Adrenal gland (tissue), 12 donors: Measurements from ENCODE around the gene USP22. TPM values are rescaled to one million over a fixed set of nuclear protein-coding genes. Genes with fewer than 3 reads are reported as not detected.

Source experiments
- DNase-seq, 7 donors: peaks; one replicate each; pipeline ENCODE4 v3.0.0-alpha.2; 2019 to 2020
- H3K27ac ChIP-seq, 5 donors: fragments of 200-600 bp; sonication (generic) in 4 of 5; 1 replicate in 3 of 5; 2 replicates in 2 of 5; pipeline versions ENCODE4 v1.5.1 to v1.8.0; 2016 to 2020; ENCODE audit warnings: mild to moderate bottlenecking in 1 of 5
- H3K27me3 ChIP-seq: fragments of 200-600 bp; 2 replicates; pipeline ENCODE4 v1.8.0; 2021
- H3K36me3 ChIP-seq, 2 donors: fragments of 200-600 bp; replicated peaks in 1 of 2; 1 replicate in 1 of 2; 2 replicates in 1 of 2; pipeline versions ENCODE4 v1.5.1 to v1.8.0; 2018 to 2022
- H3K4me1 ChIP-seq, 2 donors: fragments of 200-600 bp; replicated peaks in 1 of 2; 1 replicate in 1 of 2; 2 replicates in 1 of 2; pipeline versions ENCODE4 v1.5.1 to v1.8.0; 2018 to 2021
- H3K4me3 ChIP-seq, 4 donors: fragments of 200-600 bp; sonication (generic) in 3 of 4; one replicate each; pipeline ENCODE4 v1.5.1; 2016 to 2018
- H3K9me3 ChIP-seq, 3 donors: fragments of 200-600 bp; sonication (generic) in 1 of 3; replicated peaks in 1 of 3; 1 replicate in 2 of 3; 2 replicates in 1 of 3; pipeline versions ENCODE4 v1.5.1 to v1.8.0; 2016 to 2021
- CTCF ChIP-seq, 6 experiments: fragments of 450-650 bp in 4 of 6; fragments of 200-600 bp in 2 of 6; sonication (generic) in 1 of 6; IDR thresholded peaks; 1 replicate in 5 of 6; 2 replicates in 1 of 6; pipeline versions ENCODE4 v1.5.1 to v1.8.0; 2016 to 2021; ENCODE audit warnings: antibody characterized with exemption in 6 of 6, mild to moderate bottlenecking in 2 of 6, moderate library complexity in 1 of 6
- POLR2A ChIP-seq, 2 donors: fragments of 450-650 bp; IDR thresholded peaks; one replicate each; pipeline ENCODE4 v1.6.1; 2017; ENCODE audit warnings: antibody characterized with exemption in 2 of 2, mild to moderate bottlenecking in 2 of 2, moderate library complexity in 1 of 2
- WGBS, 4 donors: extraction: QIAGEN DNeasy Blood & Tissue Kit in 2 of 4; methylation state at CpG; one replicate each; pipeline versions ENCODE4 v1.1.5 to v1.1.7; 2013 to 2017; 5-methylcytosine and 5-hydroxymethylcytosine counted together
- intact Hi-C, 2 donors: fragments of 100-400 bp; cut with DNase I; formaldehyde crosslinking; loops; one replicate each; pipeline versions ENCODE4 v1.14.1 to v1.15.0; 2022 to 2023
- polyA plus RNA-seq, 3 donors: library from polyadenylated mRNA; stranded (reverse); fragments of 200-250 nt in 2 of 3; fragments of 350-450 nt in 1 of 3; fragmentation: Illumina TruSeq in 1 of 3; extraction: RNeasy Lipid Tissue Mini Kit (QIAGEN cat#74804) in 1 of 3; gene quantifications; one replicate each; pipeline ENCODE4 v1.2.3, GENCODE V29; 2013 to 2014
- total RNA-seq, 9 donors: library from RNA; depleted of rRNA in 4 of 9; stranded (reverse); fragments of >200 nt in 4 of 9; fragments of 120-200 nt in 1 of 9; fragmentation: NEBNext Ultra II Directional in 1 of 9; extraction: Animal tissue kit (Norgen Biotek cat#: 25700) in 1 of 9; gene quantifications; one replicate each; pipeline versions ENCODE4 v1.1.0 to v1.2.4, GENCODE V29; 2013 to 2023
- donor health status: healthy with polysubstance abuse.
- donor health status: Bipolar disorder and iron deficiency.
- donor health status: DM: yes; HTN: yes; CAD: no.
- donor health status: DM: no; HTN: no; CAD: no.
- donor health status: DM: no; HTN: no; CAD: no.
- donor health status: DM: yes; HTN: yes; CAD: no.

Gene USP22
- total and polyA plus RNA-seq, 12 donors: 43.0 to 250 (median 223) TPM

DNA sequence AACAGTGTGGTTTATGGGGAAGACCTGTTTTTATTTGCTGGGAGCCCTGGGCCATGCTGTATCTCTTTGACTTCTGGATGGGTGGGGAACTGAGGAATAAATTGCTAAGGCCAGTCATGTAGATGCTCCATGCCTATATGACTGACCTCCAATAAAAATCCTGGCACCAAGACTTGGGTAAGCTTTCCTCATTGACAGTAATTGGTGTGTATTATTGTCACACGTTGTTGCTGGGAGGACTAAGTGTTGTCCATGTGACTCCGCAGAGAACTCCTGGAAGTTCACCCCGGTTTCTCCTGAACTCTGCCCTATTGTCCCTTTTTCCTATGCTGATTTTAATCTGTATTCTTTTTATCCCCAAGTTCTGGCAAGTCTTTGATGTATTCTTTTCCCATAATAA is 33.4 kb upstream of the USP22 start:
- Histone ChIP-seq H3K27ac (peak overlapping the region in 2 of 5 donors; percentile 76 to 86), H3K4me1 (peaks cover 9 to 13% of the 10 kb centered on the region in 2 donors), H3K36me3 (no peaks in the 10 kb centered on the region), H3K4me3 (no peak overlapping the region), H3K9me3 (no peaks in the 10 kb centered on the region), H3K27me3 (no peaks in the 10 kb centered on the region)
- 83 to 89% (median 88%) methylated on average over 3 of the region's 3 CpGs for WGBS, 4 donors
- no peak for DNase-seq
- intact Hi-C loops: no loop called here
- TF ChIP-seq CTCF (IDR thresholded peaks at IDR 0.05) (no peak), POLR2A (IDR thresholded peaks at IDR 0.05) (no peak)

GRCh38 chr17:21075739-21076085 is 32.9 kb upstream of the USP22 start:
- H3K4me3 ChIP-seq: no peak overlapping the region
- H3K36me3 ChIP-seq: no peaks in the 10 kb centered on the region
- intact Hi-C loops: no loop called here
- peaks cover 9 to 13% of the 10 kb centered on the region in 2 donors for H3K4me1 ChIP-seq
- TF ChIP-seq POLR2A (IDR thresholded peaks at IDR 0.05) (no peak), CTCF (IDR thresholded peaks at IDR 0.05) (no peak)
- DNase-seq: no peak
- peak overlapping the region in 3 of 5 donors; percentile 28 to 86 (median 76) for H3K27ac ChIP-seq
- 68 to 81% (median 72%) methylated on average over 11 of the region's 11 CpGs for WGBS, 4 donors
- no peaks in the 10 kb centered on the region for H3K9me3 ChIP-seq
- no peaks in the 10 kb centered on the region for H3K27me3 ChIP-seq

GRCh38 chr17:21072745-21073197 is 30.0 kb upstream of the USP22 start:
- Histone ChIP-seq H3K36me3 (no peaks in the 10 kb centered on the region), H3K4me1 (peaks cover 9 to 13% of the 10 kb centered on the region in 2 donors), H3K27ac (no peak overlapping the region), H3K9me3 (no peaks in the 10 kb centered on the region), H3K4me3 (no peak overlapping the region), H3K27me3 (no peaks in the 10 kb centered on the region)
- TF ChIP-seq CTCF (IDR thresholded peaks at IDR 0.05) (no peak), POLR2A (IDR thresholded peaks at IDR 0.05) (no peak)
- 80 to 88% (median 85%) methylated on average over 9 to 11 of the region's 11 CpGs for WGBS, 4 donors
- intact Hi-C loops: no loop called here
- no peak for DNase-seq

DNA sequence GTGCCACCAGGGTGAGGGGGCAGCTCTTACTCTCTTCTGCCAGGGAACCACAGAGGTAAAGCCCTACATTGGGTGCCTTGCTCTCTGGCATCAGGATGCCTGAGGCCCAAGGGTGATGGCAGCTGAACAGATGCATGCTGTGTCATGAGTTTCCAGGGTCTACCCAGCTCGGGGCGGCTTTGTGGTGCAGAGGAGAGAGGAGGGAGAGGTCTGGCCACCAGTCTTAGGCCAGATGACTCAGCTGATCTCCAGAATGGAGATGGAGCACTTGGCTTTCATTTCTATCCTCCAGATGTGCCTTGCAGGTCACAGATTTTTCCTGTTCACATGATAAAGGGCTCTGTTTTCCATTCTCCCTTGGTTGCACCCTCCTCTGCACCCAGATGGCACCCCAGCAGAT is 23.6 kb upstream of the USP22 start:
- H3K27me3 ChIP-seq: no peaks in the 10 kb centered on the region
- no peak for TF ChIP-seq CTCF (IDR thresholded peaks at IDR 0.05)
- no peak for TF ChIP-seq POLR2A (IDR thresholded peaks at IDR 0.05)
- H3K4me1 ChIP-seq: no peaks in the 10 kb centered on the region
- no peaks in the 10 kb centered on the region for H3K9me3 ChIP-seq
- intact Hi-C loops: no loop called here
- no peak for DNase-seq
- WGBS, 4 donors: 73 to 83% (median 75%) methylated on average over 2 of the region's 2 CpGs; no CpG with 5 or more reads in 1 of the 4 donors
- H3K36me3 ChIP-seq: no peaks in the 10 kb centered on the region
- no peak overlapping the region for H3K27ac ChIP-seq
- H3K4me3 ChIP-seq: no peak overlapping the region
